ENCODE data around the gene NKD1. TPM values are rescaled to one million over a fixed set of nuclear protein-coding genes. Genes with fewer than 3 reads are reported as not detected.
"Not testable (repeated sequence)": the region's sequence is repeated elsewhere in the genome, so short reads cannot be mapped to it uniquely, and the experiment has no call there.

The NKD1 gene
- total RNA-seq, 2 donors from 2014 or later = 1.1 to 3.0 TPM

DNA sequence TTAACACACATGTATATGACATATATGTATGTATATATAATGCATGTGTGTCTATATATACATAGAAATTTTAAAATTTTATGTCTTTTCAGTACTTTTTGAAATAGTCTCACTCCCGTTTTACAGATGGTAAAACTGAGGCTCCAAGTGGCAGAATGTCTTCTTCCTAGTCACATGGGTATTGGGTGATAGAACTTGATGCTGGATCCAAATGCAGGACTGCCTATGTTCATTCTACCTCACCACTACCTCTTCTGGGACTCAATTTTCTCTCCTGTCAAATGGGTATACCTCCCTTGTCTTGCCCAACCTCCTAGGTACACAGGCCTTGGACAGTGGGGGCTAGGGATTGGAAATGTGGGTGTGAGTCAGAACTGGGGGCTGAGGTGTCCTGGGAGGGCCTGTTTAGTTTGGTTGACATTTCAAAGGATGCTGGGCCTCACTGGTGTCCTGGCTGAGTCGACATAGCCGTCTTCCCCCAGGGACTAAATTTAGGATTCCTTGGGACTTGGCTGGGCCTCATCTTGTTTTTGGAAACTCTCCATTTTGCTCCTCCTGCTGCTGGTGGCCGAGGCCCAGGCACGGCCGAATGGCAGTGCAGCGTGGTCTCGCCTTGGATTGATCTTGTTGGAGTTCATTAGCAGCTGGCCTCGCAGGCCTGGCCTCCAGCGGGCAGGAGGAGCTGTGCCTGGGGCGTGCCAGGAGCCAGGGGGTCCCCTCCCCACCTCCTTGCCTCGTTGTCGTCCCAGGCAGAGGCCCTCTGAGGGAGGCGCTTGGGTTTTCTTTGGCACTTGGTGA, 25.9 kb downstream of the NKD1 start:
- Histone ChIP-seq H3K27me3 (no peaks in the 10 kb centered on the region), H3K4me3 (no peak overlapping the region), H3K27ac (peak overlapping the region in 1 of 2 donors; percentile 48), H3K9me3 (no peaks in the 10 kb centered on the region), H3K36me3 (no peaks in the 10 kb centered on the region), H3K4me1 (no peaks in the 10 kb centered on the region)
- TF ChIP-seq, protein P1, sequence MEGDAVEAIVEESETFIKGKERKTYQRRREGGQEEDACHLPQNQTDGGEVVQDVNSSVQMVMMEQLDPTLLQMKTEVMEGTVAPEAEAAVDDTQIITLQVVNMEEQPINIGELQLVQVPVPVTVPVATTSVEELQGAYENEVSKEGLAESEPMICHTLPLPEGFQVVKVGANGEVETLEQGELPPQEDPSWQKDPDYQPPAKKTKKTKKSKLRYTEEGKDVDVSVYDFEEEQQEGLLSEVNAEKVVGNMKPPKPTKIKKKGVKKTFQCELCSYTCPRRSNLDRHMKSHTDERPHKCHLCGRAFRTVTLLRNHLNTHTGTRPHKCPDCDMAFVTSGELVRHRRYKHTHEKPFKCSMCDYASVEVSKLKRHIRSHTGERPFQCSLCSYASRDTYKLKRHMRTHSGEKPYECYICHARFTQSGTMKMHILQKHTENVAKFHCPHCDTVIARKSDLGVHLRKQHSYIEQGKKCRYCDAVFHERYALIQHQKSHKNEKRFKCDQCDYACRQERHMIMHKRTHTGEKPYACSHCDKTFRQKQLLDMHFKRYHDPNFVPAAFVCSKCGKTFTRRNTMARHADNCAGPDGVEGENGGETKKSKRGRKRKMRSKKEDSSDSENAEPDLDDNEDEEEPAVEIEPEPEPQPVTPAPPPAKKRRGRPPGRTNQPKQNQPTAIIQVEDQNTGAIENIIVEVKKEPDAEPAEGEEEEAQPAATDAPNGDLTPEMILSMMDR (IDR thresholded peaks at IDR 0.05) = no peak
- DNase-seq (ENCODE audit: low spot score) = no peak

GRCh38 chr16:50574745-50575136, 26.5 kb downstream of the NKD1 start:
- Histone ChIP-seq H3K4me3 (no peak overlapping the region), H3K36me3 (no peaks in the 10 kb centered on the region), H3K4me1 (no peaks in the 10 kb centered on the region), H3K27me3 (no peaks in the 10 kb centered on the region), H3K9me3 (no peaks in the 10 kb centered on the region), H3K27ac (peak overlapping the region in 1 of 2 donors; percentile 48)
- TF ChIP-seq, protein P1 (IDR thresholded peaks at IDR 0.05) = no peak
- no peak for DNase-seq (ENCODE audit: low spot score)

DNA sequence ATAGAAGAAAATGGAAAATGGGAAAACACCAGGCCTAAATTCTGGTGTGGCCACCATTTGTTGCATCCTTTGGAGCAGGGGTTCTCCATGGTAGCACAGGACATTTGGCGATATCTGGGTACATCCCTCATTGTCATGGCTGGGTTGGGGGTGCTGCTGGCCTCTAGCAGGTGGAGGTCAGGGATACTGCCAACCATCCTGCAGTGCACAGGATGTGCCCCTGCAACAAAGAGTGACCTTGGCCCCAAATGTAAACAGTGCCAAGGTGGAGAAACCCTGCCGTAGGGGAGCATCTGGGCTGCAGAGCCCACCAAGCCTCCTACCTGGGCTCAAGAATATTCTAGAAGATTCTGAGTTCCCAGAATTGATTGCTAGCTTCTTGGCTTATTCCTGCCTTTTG, 27.5 kb downstream of the NKD1 start:
- no peak overlapping the region for H3K4me3 ChIP-seq
- H3K36me3 ChIP-seq = no peaks in the 10 kb centered on the region
- TF ChIP-seq, protein P1 (IDR thresholded peaks at IDR 0.05) = no peak
- H3K4me1 ChIP-seq = no peaks in the 10 kb centered on the region
- DNase-seq (ENCODE audit: low spot score) = no peak
- no peaks in the 10 kb centered on the region for H3K27me3 ChIP-seq
- H3K9me3 ChIP-seq = no peaks in the 10 kb centered on the region
- no peak overlapping the region for H3K27ac ChIP-seq

- H3K27ac ChIP-seq = no peak overlapping the region
- TF ChIP-seq, protein P1 (IDR thresholded peaks at IDR 0.05) = no peak
- H3K27me3 ChIP-seq = no peaks in the 10 kb centered on the region
- no peak for DNase-seq (ENCODE audit: low spot score)
- peaks cover 0 to 4% of the 10 kb centered on the region in 2 donors for H3K4me1 ChIP-seq
- no peaks in the 10 kb centered on the region for H3K36me3 ChIP-seq
- no peaks in the 10 kb centered on the region for H3K9me3 ChIP-seq
- no peak overlapping the region for H3K4me3 ChIP-seq
Observed at GRCh38 chr16:50576403-50577113, 28.4 kb downstream of the NKD1 start.

- Histone ChIP-seq H3K27me3 (no peaks in the 10 kb centered on the region), H3K9me3 (no peaks in the 10 kb centered on the region), H3K4me1 (peaks cover 0 to 4% of the 10 kb centered on the region in 2 donors)
Observed at GRCh38 chr16:50578137-50578536, 29.9 kb downstream of the NKD1 start.

DNA sequence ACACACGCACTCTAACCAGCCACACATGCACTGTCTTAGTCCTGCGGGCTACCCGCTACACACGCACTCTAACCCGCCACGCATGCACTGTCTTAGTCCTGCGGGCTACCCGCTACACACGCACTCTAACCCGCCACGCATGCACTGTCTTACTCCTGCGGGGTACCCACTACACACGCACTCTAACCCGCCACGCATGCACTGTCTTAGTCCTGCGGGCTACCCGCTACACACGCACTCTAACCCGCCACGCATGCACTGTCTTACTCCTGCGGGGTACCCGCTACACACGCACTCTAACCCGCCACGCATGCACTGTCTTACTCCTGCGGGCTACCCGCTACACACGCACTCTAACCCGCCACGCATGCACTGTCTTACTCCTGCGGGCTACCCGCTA, 31.2 kb downstream of the NKD1 start:
- not testable (repeated sequence) for H3K4me1 ChIP-seq; H3K4me3 ChIP-seq; H3K27ac ChIP-seq; H3K27me3 ChIP-seq; H3K36me3 ChIP-seq; H3K9me3 ChIP-seq; DNase-seq (ENCODE audit: low spot score)

More at GRCh38 chr16:50578137-50578536, 29.9 kb downstream of the NKD1 start:
- Histone ChIP-seq H3K27ac (no peak overlapping the region), H3K36me3 (no peaks in the 10 kb centered on the region), H3K4me3 (no peak overlapping the region)
- TF ChIP-seq, protein P1 (IDR thresholded peaks at IDR 0.05) = no peak
- DNase-seq (ENCODE audit: low spot score) = no peak

Data from right atrium auricular region (tissue), 2 donors.